Measurements from ENCODE around the gene DCLRE1A. TPM values are rescaled to one million over a fixed set of nuclear protein-coding genes. Genes with fewer than 3 reads are reported as not detected.
A peak's percentile ranks its signal among the peaks of the same experiment; 100 is the strongest.

The DCLRE1A gene
- total and polyA plus RNA-seq, 9 of the 15 experiments (the other 6 are each of a cell fraction or from before 2014, with no cell fraction given): 8.5 to 25.5 (median 15.5) TPM

DNA sequence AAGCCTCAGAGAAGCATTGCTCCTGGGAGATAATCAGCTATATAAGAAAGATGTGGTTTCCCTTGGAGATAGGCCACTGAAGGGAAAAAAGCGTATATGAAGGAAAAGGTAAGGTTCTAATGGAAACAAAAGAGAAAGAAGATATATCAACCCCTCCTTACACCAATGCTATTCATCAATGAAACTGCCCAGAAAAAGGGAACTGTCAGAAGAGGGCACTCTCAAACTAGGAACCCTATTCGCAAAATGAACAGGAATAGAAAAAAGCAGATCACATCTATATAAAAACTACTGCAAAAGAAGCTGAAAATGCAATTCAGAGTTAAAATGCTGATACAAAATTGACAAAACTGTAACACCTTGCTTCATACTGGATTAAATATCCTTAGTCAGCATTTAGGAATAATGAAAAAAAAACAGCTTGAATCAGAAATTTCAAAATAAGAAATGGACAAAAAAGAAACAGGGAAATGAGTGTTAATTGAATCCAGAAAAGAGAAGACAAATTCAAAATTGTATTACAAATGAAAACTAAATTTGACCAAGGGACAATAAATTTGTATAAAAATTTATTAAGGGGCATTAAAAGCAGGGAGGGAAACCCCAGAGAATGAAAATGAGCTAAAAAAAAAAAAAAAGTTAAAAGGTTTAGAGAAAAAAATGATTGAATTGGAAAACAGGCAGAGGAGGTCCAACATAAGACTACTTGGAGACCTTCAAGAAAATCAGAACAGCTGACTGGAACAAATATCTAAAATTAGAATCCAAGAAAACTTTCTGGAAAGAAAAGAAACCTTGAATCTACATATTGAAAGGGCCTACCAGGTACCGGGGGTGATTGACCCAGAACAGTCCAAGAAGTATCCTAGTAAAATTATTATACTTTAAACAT, 18.5 kb upstream of the DCLRE1A start:
- Histone ChIP-seq H3K79me2 (ENCODE audit: control insufficient read depth, insufficient read depth, low read length) (peaks cover 58% of the 10 kb centered on the region), H3K4me3 (no peak overlapping the region), H3K4me2 (ENCODE audit: insufficient read depth, low read length) (no peak overlapping the region), H4K20me1 (replicated peaks; ENCODE audit: control insufficient read depth, insufficient read depth, low read length) (no peaks in the 10 kb centered on the region), H3K4me1 (replicated peaks in 1 of 2; ENCODE audit: control insufficient read depth in 2 of 2, insufficient read depth in 2 of 2, low read length in 2 of 2) (peaks cover 0 to 2% of the 10 kb centered on the region in 2 experiments; a peak in 2 of 5 replicates), H3K27ac (ENCODE audit: extremely low read depth, low read depth, low read length) (no peak overlapping the region), H3K9me1 (ENCODE audit: control insufficient read depth, insufficient read depth, low read length) (no peaks in the 10 kb centered on the region), H3K36me3 (ENCODE audit: control insufficient read depth, insufficient read depth, low read length) (peaks cover 33% of the 10 kb centered on the region), H3K9me3 (replicated peaks; ENCODE audit: control insufficient read depth, insufficient read depth, low read depth, low read length) (peaks cover 5% of the 10 kb centered on the region; the same call in 1 of the 2 replicates), H2AFZ (ENCODE audit: low read depth, low read length) (no peak overlapping the region), H3K9ac (ENCODE audit: insufficient read depth in 1 of 2, low read depth in 2 of 2, low read length in 2 of 2) (no peak overlapping the region), H3K27me3 (ENCODE audit: control insufficient read depth in 2 of 2, insufficient read depth in 2 of 2, low read length in 2 of 2) (no peaks in the 10 kb centered on the region)
- intact Hi-C loops (cut with micrococcal nuclease): no loop called here
- no peak for ATAC-seq
- 91% methylated on average over 3 of the region's 3 CpGs for WGBS (ENCODE audit: insufficient coverage, low coverage, missing lambda C conversion rate)
- POLR2A ChIA-PET: no interaction called here
- in situ Hi-C loops (cut with MboI): no loop called here
- CTCF ChIA-PET (ENCODE audit: low intra/inter-chr PET ratio): no interaction called here
- FAIRE-seq: no peak
- DNase-seq (ENCODE audit: extremely low read depth in 1 of 4, low spot score in 3 of 4): no peak
- no TSS peak for BruUV-seq (replicated peaks)
- TF ChIP-seq ETS1 (conservative IDR thresholded peaks at IDR 0.05; ENCODE audit: control insufficient read depth, low read depth, low read length) (no peak), MAFG (tag; conservative IDR thresholded peaks at IDR 0.05) (peak; percentile 84), RFX7 (CRISPR knock-in tag; IDR thresholded peaks at IDR 0.05) (no peak), ZNF324 (CRISPR knock-in tag; IDR thresholded peaks at IDR 0.05) (no peak), C11orf30 (IDR thresholded peaks at IDR 0.05; ENCODE audit: low read depth) (peak; percentile 81), ASH1L (IDR thresholded peaks at IDR 0.05; ENCODE audit: borderline replicate concordance, low read depth, partially characterized antibody) (no peak), MAFK (IDR thresholded peaks at IDR 0.05; ENCODE audit: low read length) (peak; percentile 87), ZC3H11A (IDR thresholded peaks at IDR 0.05; ENCODE audit: low read depth, low read length) (no peak), SRF (CRISPR knock-in tag; IDR thresholded peaks at IDR 0.05) (no peak), STAG1 (CRISPR knock-in tag; IDR thresholded peaks at IDR 0.05; ENCODE audit: borderline replicate concordance) (no peak), ZNF316 (IDR thresholded peaks at IDR 0.05) (peak; percentile 95), HLTF (IDR thresholded peaks at IDR 0.05) (no peak), MAFF (IDR thresholded peaks at IDR 0.05; ENCODE audit: low read length) (peak; percentile 89)
- TF ChIP-seq, protein P1, sequence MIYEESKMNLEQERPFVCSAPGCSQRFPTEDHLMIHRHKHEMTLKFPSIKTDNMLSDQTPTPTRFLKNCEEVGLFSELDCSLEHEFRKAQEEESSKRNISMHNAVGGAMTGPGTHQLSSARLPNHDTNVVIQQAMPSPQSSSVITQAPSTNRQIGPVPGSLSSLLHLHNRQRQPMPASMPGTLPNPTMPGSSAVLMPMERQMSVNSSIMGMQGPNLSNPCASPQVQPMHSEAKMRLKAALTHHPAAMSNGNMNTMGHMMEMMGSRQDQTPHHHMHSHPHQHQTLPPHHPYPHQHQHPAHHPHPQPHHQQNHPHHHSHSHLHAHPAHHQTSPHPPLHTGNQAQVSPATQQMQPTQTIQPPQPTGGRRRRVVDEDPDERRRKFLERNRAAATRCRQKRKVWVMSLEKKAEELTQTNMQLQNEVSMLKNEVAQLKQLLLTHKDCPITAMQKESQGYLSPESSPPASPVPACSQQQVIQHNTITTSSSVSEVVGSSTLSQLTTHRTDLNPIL (CRISPR knock-in tag; IDR thresholded peaks at IDR 0.05): no peak
- TF ChIP-seq, protein P2, sequence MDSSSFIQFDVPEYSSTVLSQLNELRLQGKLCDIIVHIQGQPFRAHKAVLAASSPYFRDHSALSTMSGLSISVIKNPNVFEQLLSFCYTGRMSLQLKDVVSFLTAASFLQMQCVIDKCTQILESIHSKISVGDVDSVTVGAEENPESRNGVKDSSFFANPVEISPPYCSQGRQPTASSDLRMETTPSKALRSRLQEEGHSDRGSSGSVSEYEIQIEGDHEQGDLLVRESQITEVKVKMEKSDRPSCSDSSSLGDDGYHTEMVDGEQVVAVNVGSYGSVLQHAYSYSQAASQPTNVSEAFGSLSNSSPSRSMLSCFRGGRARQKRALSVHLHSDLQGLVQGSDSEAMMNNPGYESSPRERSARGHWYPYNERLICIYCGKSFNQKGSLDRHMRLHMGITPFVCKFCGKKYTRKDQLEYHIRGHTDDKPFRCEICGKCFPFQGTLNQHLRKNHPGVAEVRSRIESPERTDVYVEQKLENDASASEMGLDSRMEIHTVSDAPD (CRISPR knock-in tag; IDR thresholded peaks at IDR 0.05): no peak
